Measurements from ENCODE around the gene HTATSF1. TPM values are rescaled to one million over a fixed set of nuclear protein-coding genes. Genes with fewer than 3 reads are reported as not detected.
A peak's percentile ranks its signal among the peaks of the same experiment; 100 is the strongest.

The HTATSF1 gene
- total RNA-seq, 1 donor from 2014 or later, result 33.1 TPM

DNA sequence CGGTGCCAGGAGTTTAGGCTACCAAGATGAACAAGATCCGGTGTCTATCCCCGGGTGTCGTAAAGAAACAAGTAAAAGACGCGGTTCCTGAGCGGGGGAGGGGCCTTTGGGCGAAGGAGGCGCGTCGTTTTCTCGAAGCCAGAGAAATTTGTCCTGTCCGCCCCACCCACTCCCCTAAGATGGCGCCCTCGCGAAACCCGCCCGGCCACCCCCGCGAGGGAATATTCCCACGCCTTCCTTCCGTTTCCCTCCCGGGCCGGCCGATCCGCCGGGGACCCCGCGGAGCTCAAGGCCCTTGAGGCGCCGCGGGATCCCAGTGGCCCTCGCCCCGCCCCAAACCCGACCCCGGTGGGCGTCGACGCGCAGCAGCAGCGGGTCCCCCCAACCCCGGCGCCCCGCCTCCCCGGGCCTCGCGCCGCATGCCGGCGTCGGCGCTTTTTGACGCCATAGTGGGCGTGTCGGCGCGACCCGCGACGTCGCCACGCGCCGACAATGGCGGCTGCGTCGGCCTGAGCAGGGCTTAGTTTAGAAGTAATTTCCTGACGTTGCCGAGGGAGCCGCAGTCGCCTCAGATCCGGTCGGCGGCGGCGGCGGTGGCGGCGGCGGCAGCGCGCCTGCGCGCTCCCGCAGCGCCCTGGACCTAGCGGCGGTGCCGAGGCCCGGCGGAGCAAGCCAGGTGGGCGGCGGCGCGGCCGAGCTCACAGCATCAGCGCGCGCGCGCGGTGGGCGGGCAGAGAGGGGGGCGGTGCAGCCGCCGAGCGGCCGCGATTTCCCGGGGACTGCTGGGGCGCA lies 432 bp upstream of the HTATSF1 start:
- Histone ChIP-seq H3K9ac (ENCODE audit: low read length) (peak overlapping the region; percentile 88), H4K20me1 (ENCODE audit: insufficient read depth, low read length) (no peaks in the 10 kb centered on the region), H3K79me2 (ENCODE audit: insufficient read depth, low read length) (peaks cover 21% of the 10 kb centered on the region), H3K27me3 (ENCODE audit: insufficient read depth, low read length) (no peaks in the 10 kb centered on the region), H3K4me1 (ENCODE audit: insufficient read depth, low read length) (no peaks in the 10 kb centered on the region), H3K27ac (ENCODE audit: low read depth, low read length) (peak overlapping the region; percentile 92), H3K4me2 (ENCODE audit: low read length) (peak overlapping the region; percentile 94), H3K9me3 (ENCODE audit: insufficient read depth, low read depth, low read length) (no peaks in the 10 kb centered on the region), H3K4me3 (ENCODE audit: insufficient read depth, low read depth, low read length) (peak overlapping the region; percentile 86), H3K36me3 (ENCODE audit: insufficient read depth, low read length) (peaks cover 3% of the 10 kb centered on the region), H2AFZ (ENCODE audit: low read depth, low read length) (peak overlapping the region; percentile 90)
- no peaks in the 10 kb centered on the region for H3K4me1 Mint-ChIP-seq (ENCODE audit: low read depth, unreplicated experiment)
- TF ChIP-seq EZH2 (IDR thresholded peaks at IDR 0.05; ENCODE audit: insufficient read depth, low read length) (no peak), CTCF (IDR thresholded peaks at IDR 0.05; ENCODE audit: insufficient read depth, low read depth, low read length) (no peak)
- peak overlapping the region; percentile 97 for H3K4me3 Mint-ChIP-seq (ENCODE audit: unreplicated experiment)
- DNase-seq (ENCODE audit: low read depth) (peak; percentile 76), FAIRE-seq (no peak)
- no peaks in the 10 kb centered on the region for H3K9me3 Mint-ChIP-seq (ENCODE audit: unreplicated experiment)
- peak overlapping the region; percentile 98 for H3K27ac Mint-ChIP-seq (ENCODE audit: unreplicated experiment)
- H3K27me3 Mint-ChIP-seq (ENCODE audit: low read depth, unreplicated experiment), result no peaks in the 10 kb centered on the region
- H3K36me3 Mint-ChIP-seq (ENCODE audit: low read depth, unreplicated experiment), result no peaks in the 10 kb centered on the region

- no peak for TF ChIP-seq CTCF (IDR thresholded peaks at IDR 0.05; ENCODE audit: insufficient read depth, low read depth, low read length)
- Mint-ChIP-seq H3K4me1 (ENCODE audit: low read depth, unreplicated experiment) (no peaks in the 10 kb centered on the region), H3K27ac (ENCODE audit: unreplicated experiment) (no peak overlapping the region), H3K36me3 (ENCODE audit: low read depth, unreplicated experiment) (no peaks in the 10 kb centered on the region), H3K9me3 (ENCODE audit: unreplicated experiment) (no peaks in the 10 kb centered on the region), H3K27me3 (ENCODE audit: low read depth, unreplicated experiment) (no peaks in the 10 kb centered on the region), H3K4me3 (ENCODE audit: unreplicated experiment) (no peak overlapping the region)
- H3K4me3 ChIP-seq (ENCODE audit: insufficient read depth, low read depth, low read length), result no peak overlapping the region
- no peak overlapping the region for H2AFZ ChIP-seq (ENCODE audit: low read depth, low read length)
- H3K4me2 ChIP-seq (ENCODE audit: low read length), result no peak overlapping the region
- DNase-seq (ENCODE audit: low read depth) (no peak), FAIRE-seq (peak; percentile 41)
- no peaks in the 10 kb centered on the region for H3K79me2 ChIP-seq (ENCODE audit: insufficient read depth, low read length)
- H3K36me3 ChIP-seq (ENCODE audit: insufficient read depth, low read length), result no peaks in the 10 kb centered on the region
- H3K27ac ChIP-seq (ENCODE audit: low read depth, low read length), result no peak overlapping the region
- H3K4me1 ChIP-seq (ENCODE audit: insufficient read depth, low read length), result no peaks in the 10 kb centered on the region
- no peaks in the 10 kb centered on the region for H4K20me1 ChIP-seq (ENCODE audit: insufficient read depth, low read length)
- H3K9me3 ChIP-seq (ENCODE audit: insufficient read depth, low read depth, low read length), result no peaks in the 10 kb centered on the region
- H3K27me3 ChIP-seq (ENCODE audit: insufficient read depth, low read length), result no peaks in the 10 kb centered on the region
- H3K9ac ChIP-seq (ENCODE audit: low read length), result no peak overlapping the region
Observed at GRCh38 chrX:136519069-136519468, 21.7 kb downstream of the HTATSF1 start.

- TF ChIP-seq CTCF (IDR thresholded peaks at IDR 0.05; ENCODE audit: insufficient read depth, low read depth, low read length) (no peak), EZH2 (IDR thresholded peaks at IDR 0.05; ENCODE audit: insufficient read depth, low read length) (no peak)
- DNase-seq (ENCODE audit: low read depth) (no peak), FAIRE-seq (peak; percentile 90)
- no peaks in the 10 kb centered on the region for H3K36me3 ChIP-seq (ENCODE audit: insufficient read depth, low read length)
- no peaks in the 10 kb centered on the region for H3K9me3 ChIP-seq (ENCODE audit: insufficient read depth, low read depth, low read length)
- Mint-ChIP-seq H3K4me3 (ENCODE audit: unreplicated experiment) (no peak overlapping the region), H3K36me3 (ENCODE audit: low read depth, unreplicated experiment) (no peaks in the 10 kb centered on the region), H3K27me3 (ENCODE audit: low read depth, unreplicated experiment) (no peaks in the 10 kb centered on the region), H3K27ac (ENCODE audit: unreplicated experiment) (no peak overlapping the region), H3K4me1 (ENCODE audit: low read depth, unreplicated experiment) (peaks cover 4% of the 10 kb centered on the region), H3K9me3 (ENCODE audit: unreplicated experiment) (no peaks in the 10 kb centered on the region)
- H3K4me2 ChIP-seq (ENCODE audit: low read length), result no peak overlapping the region
- no peaks in the 10 kb centered on the region for H4K20me1 ChIP-seq (ENCODE audit: insufficient read depth, low read length)
- no peak overlapping the region for H2AFZ ChIP-seq (ENCODE audit: low read depth, low read length)
- no peaks in the 10 kb centered on the region for H3K27me3 ChIP-seq (ENCODE audit: insufficient read depth, low read length)
- H3K4me1 ChIP-seq (ENCODE audit: insufficient read depth, low read length), result no peaks in the 10 kb centered on the region
- H3K4me3 ChIP-seq (ENCODE audit: insufficient read depth, low read depth, low read length), result no peak overlapping the region
- H3K27ac ChIP-seq (ENCODE audit: low read depth, low read length), result no peak overlapping the region
- no peaks in the 10 kb centered on the region for H3K79me2 ChIP-seq (ENCODE audit: insufficient read depth, low read length)
- no peak overlapping the region for H3K9ac ChIP-seq (ENCODE audit: low read length)
Observed at GRCh38 chrX:136523770-136524169, 26.4 kb downstream of the HTATSF1 start.

Data from astrocyte (in vitro differentiated cells and primary cell).